ENCODE results near the gene MAPKAPK3.
"Not testable (repeated sequence)": the region's sequence is repeated elsewhere in the genome, so short reads cannot be mapped to it uniquely, and the experiment has no call there.

The MAPKAPK3 gene

DNA sequence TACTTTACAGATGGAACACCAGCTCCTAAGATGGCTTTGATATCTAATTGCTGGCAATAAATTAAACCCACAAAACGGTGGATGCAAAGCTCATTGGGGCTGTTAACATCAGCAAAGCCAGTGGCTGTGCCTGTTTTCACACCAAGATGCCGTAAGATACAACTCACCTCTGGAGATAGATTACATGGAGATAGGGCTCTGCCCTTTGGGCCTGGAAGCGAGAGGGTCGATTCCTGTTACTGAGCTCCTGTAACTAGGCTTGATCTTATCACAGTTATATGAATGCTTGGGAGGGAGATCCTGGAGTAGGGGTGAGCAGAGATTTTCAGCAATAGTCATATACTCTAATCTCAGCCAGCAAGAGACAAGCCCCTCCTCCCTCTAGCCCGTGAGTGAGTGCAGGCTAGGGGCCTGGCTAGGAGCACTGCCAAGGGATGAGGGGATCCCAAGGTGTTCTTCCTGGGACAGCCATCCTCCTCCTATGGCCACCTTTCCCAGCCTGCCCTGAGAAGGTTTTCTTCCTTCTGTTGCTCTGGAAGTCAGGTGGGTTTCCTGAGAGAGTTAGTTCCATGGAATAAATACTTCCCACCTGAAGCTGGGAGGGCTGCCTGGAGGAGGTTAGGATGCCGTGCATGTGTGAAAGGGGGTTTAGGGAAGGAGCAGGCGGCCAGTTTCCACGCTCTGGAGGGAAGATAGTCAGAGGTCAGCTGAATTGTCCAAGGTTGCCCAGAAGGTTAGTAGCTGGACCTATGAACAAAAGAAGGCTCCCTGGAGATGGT, 39.7 kb downstream of the MAPKAPK3 start:
- DNase-seq, result no peak

DNA sequence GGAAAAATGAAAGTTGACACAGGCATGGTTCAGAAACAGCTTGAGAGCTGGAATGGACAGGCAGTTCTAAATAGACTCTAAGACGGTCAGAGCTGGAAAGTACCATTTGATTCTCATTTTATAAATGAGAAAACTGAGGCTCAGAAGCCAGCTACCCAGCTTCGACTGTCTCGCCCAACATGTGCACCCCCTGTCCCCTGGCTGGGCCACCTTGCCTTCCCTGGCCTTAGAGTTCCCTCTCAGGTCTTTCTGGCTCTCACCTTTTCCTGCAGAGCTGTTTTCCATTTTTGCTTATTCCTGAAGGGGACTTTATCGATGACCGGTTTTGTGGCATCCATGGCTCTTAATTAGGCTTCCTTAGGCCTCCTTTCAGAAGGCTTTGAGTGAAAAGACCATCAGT, 40.5 kb downstream of the MAPKAPK3 start:
- no peak for DNase-seq

DNA sequence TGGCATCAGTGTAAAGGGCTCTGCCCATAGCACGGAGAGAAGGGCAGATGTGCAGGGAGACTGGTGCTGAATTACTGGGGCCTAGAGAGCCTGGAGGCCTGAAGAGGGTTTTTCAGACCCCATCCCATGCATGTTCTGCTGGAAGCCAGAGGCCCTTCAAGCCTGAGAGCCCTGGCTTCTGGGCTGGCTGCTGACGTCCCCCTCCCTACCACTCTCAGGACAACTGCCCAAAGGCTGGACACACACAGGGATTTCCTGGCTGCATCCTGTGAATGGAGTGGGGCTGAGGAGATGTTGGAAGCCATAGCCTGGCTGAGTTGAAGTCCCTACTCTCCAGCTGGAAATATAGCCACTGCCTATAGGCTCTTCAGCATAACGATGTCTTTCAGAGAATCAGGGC, 40.9 kb downstream of the MAPKAPK3 start:
- DNase-seq, result no peak

DNA sequence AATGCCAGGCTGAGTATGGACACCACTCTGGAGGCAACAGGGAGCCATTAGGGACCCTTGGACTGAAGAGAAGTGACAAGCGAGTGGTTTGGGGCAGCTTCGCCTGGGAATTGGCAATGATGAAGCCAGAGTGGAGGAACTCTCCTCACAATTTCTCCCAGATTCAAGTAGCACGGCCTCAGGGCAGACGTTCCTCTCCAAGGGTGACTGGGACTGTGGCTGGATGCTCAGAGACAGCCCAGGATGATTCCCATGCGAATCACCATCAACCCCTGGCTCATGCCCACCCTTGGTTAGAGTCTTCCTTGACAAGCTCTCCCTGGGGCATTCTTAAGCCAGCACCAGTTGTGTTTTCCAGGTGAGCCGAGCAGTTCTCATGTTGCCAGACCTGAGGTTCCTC, 41.5 kb downstream of the MAPKAPK3 start:
- DNase-seq, result no peak

DNA sequence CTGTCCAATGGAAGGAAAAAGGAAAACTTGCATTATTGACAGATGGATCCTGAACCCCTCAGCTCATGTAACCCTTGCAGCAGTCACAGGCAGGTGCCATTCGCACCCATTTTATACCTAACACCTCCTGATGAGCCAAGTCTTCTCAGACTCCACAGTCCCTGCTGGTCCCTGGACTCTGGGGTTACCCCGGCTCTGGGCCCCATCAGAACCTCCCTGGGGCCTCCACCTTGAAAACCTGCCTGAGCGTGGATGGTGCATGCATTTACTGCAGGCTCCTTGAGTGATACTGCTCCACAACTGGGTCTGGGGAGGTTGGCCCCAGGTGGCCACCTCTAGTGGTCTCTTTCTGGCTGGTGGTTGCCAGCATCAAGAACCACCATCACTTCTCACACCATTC, 41.9 kb downstream of the MAPKAPK3 start:
- DNase-seq, result no peak

DNA sequence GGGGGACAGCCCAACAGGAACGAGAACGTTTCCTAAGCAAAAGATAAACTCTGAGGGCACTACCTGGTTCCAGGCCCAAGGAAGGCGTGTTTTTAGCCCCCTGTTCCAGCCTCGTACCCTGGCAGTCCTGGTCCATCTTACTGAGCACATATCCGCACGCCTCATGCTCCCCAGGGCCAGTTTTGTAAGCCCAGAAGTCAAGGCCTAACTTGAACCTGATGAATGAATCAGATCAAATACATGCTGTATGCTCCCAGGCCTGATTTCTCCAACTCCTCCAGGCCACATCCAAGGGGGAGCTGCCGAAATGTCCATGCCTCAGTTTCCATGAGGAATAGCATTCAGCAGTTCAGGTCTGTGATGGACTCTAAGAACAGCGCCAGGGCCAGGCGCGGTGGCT, 43.4 kb downstream of the MAPKAPK3 start:
- DNase-seq, result no peak

DNA sequence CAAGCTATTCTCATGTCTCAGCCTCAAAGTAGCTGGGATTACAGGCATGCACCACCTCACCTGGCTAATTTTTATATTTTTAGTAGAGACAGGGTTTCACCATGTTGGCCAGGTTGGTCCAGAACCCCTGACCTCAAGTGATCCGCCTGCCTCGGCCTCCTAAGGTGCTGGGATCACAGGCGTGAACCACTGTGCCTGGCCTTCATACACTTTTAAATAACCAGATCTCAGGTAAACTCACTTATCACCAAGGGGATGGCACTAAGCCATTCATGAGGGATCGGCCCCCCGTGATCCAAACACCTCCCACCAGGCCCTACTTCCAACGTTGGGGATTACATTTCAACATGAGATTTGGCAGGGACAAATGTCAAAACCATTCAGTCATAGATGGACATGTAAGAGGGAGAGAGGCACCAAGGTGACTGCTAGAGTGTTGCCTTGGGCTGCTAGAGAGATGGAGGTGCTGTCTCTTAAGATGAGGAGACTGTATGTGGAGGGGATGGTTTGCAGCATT, 44.4 kb downstream of the MAPKAPK3 start:
- DNase-seq, result no peak

DNA sequence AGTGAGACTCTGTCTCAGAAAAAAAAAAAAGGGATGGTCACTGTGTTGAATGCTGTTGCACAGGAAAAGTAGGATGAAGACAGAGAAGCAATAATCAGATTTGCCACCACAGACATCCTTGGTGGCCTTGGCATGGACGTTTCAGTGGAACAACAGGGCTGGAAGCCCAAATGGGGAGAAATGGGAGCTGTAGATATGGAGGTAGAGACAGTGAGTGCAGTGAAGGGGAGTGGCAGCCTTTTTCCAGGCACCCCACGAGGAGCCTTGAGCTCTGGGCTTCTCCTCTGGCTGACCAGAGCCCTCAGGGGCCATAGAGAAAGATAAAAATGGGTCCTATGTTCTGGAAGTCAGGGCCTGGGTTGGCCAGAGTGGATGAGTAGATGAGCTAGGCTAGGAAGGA, 45.5 kb downstream of the MAPKAPK3 start:
- DNase-seq, result no peak

DNA sequence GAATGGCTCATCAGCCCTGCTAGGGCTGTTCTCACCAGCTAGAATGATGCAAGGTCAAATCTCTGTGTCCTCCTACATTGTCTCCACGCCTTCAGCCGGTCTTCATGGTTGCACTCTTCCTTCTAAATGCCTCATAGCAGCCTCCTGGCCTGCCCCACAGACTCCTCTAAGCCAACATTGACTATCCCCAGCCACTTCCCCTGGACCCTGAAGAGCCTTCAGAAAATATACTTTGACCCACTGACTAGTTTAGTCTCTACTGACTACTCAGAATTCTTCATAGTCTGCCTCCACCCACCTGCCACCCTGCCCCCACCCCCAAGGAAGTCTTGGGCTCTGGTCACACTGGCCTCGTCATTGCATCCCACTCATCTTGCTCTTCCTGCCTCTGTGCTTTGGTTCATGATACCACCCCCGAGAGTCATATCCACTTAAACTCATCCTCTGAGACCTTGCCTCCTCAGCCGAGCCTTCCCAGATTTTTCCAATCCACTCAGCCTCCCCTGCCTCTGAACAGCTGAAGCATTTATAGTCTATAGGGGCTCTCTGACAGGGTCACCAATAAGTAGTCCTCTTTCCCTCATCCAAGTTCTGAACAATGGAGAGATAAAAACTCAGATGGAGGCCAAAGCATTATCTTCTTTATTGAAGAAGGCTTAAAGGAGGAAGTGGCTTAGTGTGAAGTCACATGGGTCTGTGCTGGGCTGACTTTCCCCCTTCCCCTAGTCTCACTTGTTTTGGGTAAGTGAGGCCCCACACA, 48.3 kb downstream of the MAPKAPK3 start:
- peak; percentile 86 to 96 for DNase-seq

DNA sequence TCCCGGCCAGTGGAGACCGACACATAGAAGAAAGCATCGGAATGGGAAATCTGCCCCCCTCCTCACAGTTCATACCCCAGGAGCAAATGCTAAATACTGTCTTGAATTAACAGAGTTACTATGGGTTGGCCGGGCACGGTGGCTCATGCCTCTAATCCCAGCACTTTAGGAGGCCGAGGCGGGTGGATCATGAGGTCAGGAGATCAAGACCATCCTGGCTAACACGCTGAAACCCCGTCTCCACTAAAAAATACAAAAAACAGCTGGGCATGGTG, 48.8 kb downstream of the MAPKAPK3 start:
- DNase-seq, result not testable (repeated sequence)

DNA sequence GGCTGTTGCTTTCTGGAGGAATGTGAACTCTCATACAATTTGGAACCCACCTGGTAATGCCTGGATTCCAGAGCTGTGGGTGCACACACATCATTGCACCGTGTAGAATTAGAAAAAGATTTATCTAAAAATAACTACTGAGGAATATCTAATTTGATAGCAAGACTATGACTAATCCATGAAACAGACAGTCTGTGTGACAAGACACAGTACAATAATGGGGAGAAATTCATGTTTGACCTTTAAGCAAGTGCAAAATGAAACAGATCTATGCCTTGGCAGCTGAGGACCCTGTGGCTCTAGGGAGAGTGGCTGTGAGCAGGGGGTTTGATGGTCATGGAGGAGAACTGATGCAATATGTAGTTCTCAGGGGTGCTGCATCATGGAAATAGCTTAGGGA, 49.9 kb downstream of the MAPKAPK3 start:
- DNase-seq, result no peak

DNA sequence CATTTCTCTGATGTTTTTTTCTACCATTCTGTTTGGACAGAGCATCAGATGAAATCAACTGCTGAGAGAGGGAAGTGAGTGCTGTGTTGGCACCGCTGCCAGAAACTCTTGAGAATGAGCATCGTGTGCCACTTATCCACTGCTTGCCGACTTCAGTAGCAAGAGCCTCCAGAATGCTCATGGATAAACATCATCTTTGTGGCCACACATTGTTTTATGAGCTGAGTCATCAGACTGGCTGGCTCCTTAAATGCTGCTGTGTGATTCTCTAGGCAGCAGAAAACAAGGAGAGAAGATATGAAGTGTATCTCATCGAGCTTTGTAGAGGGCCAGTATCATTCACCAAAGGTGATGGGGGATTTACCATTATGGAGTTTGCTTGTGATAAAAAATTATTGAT, 54.4 kb downstream of the MAPKAPK3 start:
- DNase-seq, result no peak

DNA sequence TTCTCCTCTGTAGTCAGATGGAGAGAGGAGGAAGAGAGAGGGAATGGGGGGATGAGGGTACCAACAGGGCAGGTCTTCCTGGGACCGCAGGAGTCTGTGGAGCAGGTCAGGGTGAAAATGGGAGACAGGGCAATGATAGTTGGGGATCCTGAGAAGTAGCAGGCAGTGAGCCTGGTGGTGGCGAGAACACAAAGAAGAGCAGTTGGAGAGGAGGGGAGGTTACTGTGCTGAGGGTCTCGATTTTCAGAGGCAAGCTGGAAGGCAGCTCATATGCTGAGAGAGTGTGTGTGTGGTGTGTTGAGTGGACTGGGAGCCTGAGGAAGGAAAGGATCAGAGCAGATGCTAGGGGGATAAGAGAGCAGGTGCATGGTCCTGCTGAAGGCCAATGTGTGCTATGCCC, 55.7 kb downstream of the MAPKAPK3 start:
- no peak for DNase-seq

DNA sequence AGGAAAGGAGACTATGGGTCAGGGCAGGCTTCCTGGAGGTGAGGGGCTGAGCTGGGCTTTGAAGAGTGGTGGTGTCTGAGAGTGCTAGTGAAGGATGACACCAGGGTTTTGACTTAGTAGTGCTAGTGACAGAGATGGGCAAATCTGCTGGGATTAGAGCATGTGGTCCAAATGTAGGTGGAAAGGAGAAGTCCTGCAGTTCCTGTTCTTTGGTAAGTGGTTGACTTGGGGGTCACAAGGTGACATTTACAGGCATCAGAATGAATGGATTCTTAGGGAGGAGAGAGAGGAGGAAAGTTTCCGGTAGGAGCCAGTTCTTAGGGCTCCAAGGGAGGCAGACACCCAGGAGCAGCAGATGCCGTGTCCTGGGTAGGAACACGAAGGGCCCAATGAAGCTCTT, 57.0 kb downstream of the MAPKAPK3 start:
- DNase-seq, result peak; percentile 79 to 91

DNA sequence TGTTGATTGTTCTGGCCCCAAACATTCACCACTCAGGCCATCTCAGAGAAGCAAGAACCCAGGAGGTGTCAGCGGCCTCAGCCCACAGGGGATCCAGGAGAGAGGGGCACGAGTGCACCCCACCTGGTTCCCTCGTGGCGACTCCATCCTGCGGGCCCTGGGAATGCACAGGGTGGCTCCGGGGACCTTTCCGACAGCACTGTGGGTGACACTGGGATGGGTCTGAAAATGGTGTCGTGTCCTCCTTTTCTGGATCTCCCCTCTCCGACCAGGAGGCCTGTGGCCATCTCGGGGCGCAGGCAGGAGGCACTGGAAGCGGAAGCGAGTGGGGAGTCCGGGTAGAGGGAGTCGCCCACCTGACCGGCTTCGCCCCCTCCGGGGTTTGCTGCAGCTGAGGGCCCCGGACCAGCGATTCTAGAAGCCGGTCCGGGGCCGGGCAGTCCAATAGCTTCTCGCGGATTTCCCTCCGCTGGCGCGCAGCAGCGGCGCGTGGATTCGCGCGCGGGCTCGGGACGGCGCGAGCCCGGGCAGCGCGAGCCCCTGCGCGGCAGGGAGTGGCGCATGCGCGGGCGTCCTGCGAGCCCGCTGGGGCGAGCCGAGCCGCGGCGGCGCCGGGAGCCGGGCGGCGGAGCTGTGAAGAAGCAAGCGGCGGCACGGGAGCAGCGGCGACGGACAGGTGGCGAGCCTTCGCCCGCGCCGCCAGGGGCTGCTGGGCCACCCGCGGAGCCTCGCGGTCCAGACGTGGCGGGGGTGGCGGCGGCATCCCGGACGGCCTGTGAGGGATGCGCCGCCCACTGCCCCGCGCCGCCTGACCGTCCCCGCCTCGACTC, 57.6 kb downstream of the MAPKAPK3 start, which contains the start of gene DOCK3:
DOCK3 (plus strand) TSS at position 579 of the 830 bp plus-strand sequence. CDS start 337 bp downstream, outside the sequence.
- DNase-seq, result peak; percentile 53 to 79

DNA sequence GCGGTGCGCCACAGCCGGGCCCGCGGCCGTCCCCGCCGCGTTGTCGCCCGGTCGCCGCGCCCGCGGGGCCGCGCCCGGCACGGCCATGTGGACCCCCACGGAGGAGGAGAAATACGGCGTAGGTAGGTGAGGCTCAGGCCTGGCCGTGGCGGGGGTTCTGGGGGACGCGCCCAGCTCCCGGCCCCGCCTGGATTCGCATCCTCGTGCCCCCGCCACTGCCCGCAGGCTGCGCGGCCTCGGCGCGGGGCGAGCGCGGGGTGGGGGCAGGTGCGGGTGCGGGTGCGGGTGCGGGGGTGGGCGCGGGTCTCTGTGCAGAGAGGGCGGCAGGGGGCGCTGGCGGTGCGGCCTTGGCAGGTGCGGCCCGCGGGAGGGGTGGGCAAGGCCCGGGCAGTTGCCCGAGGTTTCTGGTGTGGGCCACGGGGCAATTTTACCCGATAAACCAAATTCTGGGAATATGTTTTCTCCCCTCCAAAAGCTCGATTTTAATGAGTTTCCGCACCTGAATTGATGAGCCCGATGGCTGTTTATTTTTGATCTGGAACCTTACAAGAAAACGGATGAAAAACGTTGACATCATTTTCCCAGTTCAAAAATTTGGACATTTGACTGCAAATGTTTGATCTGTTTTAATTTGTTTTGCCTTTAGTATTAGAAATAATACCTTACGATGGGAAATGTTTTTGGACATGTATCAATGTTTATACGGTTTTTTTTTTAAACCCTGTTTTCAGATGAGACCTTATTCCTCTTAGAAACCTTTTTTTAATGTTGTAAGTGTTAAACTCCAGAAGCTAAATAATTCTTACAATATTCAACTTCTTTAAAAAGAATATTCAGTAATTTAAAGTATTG, 58.5 kb downstream of the MAPKAPK3 start:
- DNase-seq, result peak in 1 of 2 donors; percentile 54

DNA sequence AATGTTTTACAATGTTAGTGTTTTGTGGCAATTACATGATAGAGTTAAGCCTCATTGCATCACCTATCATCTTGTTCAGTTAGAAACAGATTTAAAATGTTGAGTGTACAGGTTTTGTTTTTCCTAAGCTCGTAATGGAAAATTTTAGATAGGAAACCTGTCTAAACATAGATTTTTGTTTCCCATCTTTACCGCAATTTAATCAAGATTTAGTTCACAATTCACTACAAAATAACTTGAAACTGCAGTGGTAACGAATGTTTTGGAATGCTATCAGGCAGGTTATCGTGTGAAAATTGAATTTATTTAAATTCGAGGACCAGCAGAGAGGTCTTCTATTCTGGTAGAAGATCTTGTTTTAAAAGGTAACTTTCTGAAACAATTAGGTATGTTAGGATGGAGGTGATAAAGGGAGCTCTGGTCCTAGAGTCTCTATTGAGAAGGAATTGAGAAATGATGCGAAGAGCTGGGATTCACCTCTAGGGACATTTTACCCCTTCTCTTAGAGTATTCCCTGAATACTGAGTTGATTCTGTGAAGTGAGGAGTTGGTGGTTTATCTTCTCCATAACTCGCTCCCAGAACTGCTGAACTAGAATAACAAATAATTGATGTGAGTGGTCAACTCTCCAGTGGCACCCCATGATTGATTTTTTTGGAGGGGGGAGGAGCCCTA, 59.2 kb downstream of the MAPKAPK3 start:
- no peak for DNase-seq

DNA sequence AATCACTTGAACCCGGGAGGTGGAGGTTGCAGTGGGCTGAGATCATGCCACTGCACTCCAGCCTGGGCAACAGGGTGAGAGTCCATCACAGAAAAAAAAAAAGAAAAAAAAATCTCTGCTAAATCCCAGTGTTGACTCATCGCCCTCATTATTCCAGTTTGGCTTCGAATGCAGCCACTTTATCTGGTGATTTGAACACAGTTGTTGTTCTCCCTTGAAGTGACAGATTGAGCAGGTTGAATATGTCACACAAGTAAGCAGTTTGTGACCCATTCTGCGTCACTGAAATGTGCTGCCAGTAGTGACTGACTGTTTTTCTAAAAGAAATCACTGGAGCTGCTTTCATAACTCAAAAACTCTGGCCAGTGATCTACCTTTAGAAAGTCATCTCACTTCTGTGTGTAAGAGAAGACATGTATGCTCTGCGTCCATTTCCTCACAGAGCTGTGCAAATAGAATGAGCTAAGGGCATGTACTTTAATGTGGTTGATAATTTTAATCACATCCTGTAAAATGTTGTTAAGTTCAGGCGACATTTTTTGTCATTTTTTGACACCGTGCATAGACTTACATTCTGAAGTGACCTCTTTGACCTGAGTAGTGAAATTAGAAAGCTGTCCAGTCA, 70.3 kb downstream of the MAPKAPK3 start:
- no peak for DNase-seq

DNA sequence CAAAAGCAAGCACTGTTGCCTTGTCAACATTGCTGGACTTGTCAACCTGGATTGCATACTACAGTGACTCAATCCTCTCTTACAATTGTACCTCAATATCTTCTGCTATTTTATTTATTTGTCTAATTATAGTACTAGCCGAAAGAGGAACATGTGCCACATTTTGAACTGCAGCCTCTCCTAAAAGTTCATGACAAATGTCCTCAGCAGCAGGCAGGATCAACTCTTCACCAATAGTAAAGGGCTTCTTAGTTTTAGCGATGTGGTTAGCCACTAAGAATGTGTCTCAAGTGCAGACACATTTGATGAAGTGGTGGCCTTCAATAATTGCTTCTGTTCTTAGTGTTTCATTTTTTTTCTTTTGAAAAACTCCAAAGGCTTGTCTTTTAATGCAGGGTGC, 71.0 kb downstream of the MAPKAPK3 start:
- DNase-seq, result peak in 1 of 2 donors; percentile 15

DNA sequence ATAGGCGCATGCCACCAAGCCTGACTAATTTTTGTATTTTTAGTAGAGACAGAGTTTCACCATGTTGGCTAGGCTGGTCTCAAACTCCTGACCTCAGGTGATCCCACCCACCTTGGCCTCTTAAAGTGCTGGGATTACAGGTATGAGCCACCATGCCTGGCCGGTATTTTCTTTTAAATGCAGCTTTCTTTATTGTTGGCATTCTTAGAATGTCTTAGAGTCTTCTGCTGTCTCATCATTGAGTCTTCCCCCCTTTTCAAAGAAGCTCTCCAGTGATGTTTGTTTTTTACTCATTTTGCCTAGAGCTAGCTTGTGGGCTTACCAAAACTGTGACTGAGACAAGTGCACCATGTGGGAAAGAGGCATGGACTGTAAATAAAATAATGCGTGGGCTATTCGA, 71.7 kb downstream of the MAPKAPK3 start:
- not testable (repeated sequence) for DNase-seq

DNA sequence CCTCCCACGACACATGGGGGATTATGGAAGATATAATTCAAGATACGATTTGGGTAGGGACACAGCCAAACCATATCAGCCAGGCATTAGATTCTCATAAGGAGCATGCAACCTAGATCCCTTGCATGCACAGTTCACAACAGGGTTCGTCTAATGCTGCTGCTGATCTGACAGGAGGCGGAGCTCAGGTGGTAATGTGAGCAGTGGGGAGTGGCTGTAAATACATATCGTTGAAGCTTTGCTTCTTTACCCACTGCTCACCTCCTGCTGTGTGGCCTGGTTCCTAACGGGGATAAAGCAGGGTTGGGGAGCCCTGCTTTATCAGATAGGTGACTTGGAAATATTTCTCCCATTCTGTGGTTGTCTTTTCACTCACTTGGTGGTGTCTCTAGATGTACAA, 72.6 kb downstream of the MAPKAPK3 start:
- DNase-seq, result no peak

All from inflammatory macrophage (primary cell).